ENCODE measurements around the gene TAAR5. TPM values are rescaled to one million over a fixed set of nuclear protein-coding genes. Genes with fewer than 3 reads are reported as not detected.
"Not testable (repeated sequence)": the region's sequence is repeated elsewhere in the genome, so short reads cannot be mapped to it uniquely, and the experiment has no call there.

TAAR5 gene
- total RNA-seq, 1 donor from 2014 or later, result not detected

DNA sequence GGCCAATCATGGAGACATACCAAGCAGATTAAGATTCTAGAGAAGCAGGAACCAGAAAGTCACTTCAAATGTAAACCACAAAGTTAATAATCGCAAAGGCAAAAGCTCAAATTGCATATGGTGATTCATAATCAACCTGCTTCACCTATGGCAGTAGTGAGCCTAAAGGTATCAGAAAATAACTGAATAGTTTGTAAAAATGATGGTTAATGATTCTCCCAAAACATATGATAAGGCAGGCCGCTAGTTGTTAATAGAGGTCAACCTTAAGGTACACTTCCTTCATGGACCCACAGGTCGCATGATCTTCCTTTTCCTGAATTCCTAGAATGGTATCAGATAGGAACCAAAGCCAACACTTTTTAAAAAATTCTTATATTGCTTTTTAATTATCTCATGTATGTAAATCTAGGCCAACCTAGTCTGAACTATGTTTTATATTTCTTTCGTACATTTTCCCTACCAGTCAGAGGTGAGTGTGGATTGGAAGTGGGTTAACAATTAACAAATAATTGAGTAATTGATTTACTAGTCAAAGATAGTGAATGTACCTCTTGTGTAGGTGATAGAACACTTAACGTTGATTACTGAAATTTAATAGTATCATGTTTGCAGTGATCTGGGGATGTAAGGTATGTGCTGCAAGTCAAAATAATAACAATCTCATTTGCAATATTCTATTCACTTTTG, 18.1 kb upstream of the TAAR5 start:
- no peak overlapping the region for H3K4me3 ChIP-seq
- no peaks in the 10 kb centered on the region for H3K9me3 ChIP-seq (replicated peaks)
- H3K27me3 ChIP-seq (ENCODE audit: low read depth), result no peaks in the 10 kb centered on the region
- intact Hi-C loops (cut with micrococcal nuclease), result no loop called here
- DNase-seq, result no peak
- TF ChIP-seq CTCF (IDR thresholded peaks at IDR 0.05; ENCODE audit: borderline replicate concordance), result no peak
- H3K4me1 ChIP-seq, result no peaks in the 10 kb centered on the region
- no peaks in the 10 kb centered on the region for H3K36me3 ChIP-seq
- H3K27ac ChIP-seq (replicated peaks), result no peak overlapping the region

GRCh38 chr6:132604635-132605152, 15.2 kb upstream of the TAAR5 start:
- no peak for DNase-seq
- Histone ChIP-seq H3K9me3 (replicated peaks) (no peaks in the 10 kb centered on the region), H3K27ac (replicated peaks) (no peak overlapping the region), H3K4me3 (no peak overlapping the region), H3K27me3 (ENCODE audit: low read depth) (no peaks in the 10 kb centered on the region), H3K36me3 (no peaks in the 10 kb centered on the region), H3K4me1 (no peaks in the 10 kb centered on the region)
- TF ChIP-seq CTCF (IDR thresholded peaks at IDR 0.05; ENCODE audit: borderline replicate concordance), result no peak
- intact Hi-C loops (cut with micrococcal nuclease), result no loop called here

GRCh38 chr6:132600900-132601299, 11.4 kb upstream of the TAAR5 start:
- H3K4me1 ChIP-seq; H3K36me3 ChIP-seq; H3K9me3 ChIP-seq (replicated peaks); H3K4me3 ChIP-seq; H3K27ac ChIP-seq (replicated peaks); DNase-seq; intact Hi-C loops (cut with micrococcal nuclease): not testable (repeated sequence)
- peaks cover 13% of the 10 kb centered on the region for H3K27me3 ChIP-seq (ENCODE audit: low read depth)

- no peak for TF ChIP-seq CTCF (IDR thresholded peaks at IDR 0.05; ENCODE audit: borderline replicate concordance)
- no peaks in the 10 kb centered on the region for H3K4me1 ChIP-seq
- no peaks in the 10 kb centered on the region for H3K9me3 ChIP-seq (replicated peaks)
- H3K27me3 ChIP-seq (ENCODE audit: low read depth), result peaks cover 13% of the 10 kb centered on the region
- intact Hi-C loops (cut with micrococcal nuclease), result no loop called here
- H3K27ac ChIP-seq (replicated peaks), result no peak overlapping the region
- H3K36me3 ChIP-seq, result no peaks in the 10 kb centered on the region
- no peak overlapping the region for H3K4me3 ChIP-seq
- DNase-seq, result no peak
Measured at GRCh38 chr6:132598473-132598872, 8.9 kb upstream of the TAAR5 start.

- Histone ChIP-seq H3K27me3 (ENCODE audit: low read depth) (peaks cover 16% of the 10 kb centered on the region), H3K9me3 (replicated peaks) (no peaks in the 10 kb centered on the region), H3K36me3 (no peaks in the 10 kb centered on the region), H3K4me1 (no peaks in the 10 kb centered on the region), H3K4me3 (no peak overlapping the region), H3K27ac (replicated peaks) (no peak overlapping the region)
- no peak for TF ChIP-seq CTCF (IDR thresholded peaks at IDR 0.05; ENCODE audit: borderline replicate concordance)
- DNase-seq, result no peak
- intact Hi-C loops (cut with micrococcal nuclease), result no loop called here
Measured at GRCh38 chr6:132596201-132596600, 6.7 kb upstream of the TAAR5 start.

DNA sequence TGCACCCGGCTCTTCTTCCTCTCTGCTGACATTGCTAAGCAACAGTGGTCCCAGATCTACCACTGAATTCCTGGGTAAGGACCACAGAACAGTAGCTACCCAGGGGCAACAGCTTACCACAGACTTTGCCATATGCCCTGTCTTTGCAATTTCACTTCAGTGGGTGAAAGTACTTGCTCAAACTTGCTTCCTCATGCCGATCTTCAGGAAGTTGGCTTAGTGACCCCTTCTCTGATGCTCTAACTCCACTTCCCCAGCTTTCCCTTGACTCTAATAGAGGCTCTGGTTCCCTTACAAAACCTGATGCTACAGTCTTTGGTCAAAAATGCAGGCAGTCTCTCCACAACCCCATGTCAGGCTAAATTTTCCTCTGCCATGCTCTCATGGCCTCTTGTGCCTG, 3.3 kb upstream of the TAAR5 start:
- intact Hi-C loops (cut with micrococcal nuclease), result no loop called here
- Histone ChIP-seq H3K27ac (replicated peaks) (no peak overlapping the region), H3K9me3 (replicated peaks) (no peaks in the 10 kb centered on the region), H3K4me3 (no peak overlapping the region), H3K36me3 (no peaks in the 10 kb centered on the region), H3K4me1 (no peaks in the 10 kb centered on the region), H3K27me3 (ENCODE audit: low read depth) (peaks cover 16% of the 10 kb centered on the region)
- TF ChIP-seq CTCF (IDR thresholded peaks at IDR 0.05; ENCODE audit: borderline replicate concordance), result no peak
- no peak for DNase-seq

All from left ventricle myocardium inferior (tissue), 1 donor.